Prostate gland (tissue), 2 donors: ENCODE results near the gene KDM4B. TPM values are rescaled to one million over a fixed set of nuclear protein-coding genes. Genes with fewer than 3 reads are reported as not detected.

Source experiments
- DNase-seq: peaks from one replicate; pipeline ENCODE4 v3.0.0-alpha.2; 2019; ENCODE audit warnings: low spot score
- H3K27ac ChIP-seq, 2 donors: fragments of 200-600 bp; sonication (generic); 2 replicates each; pipeline ENCODE4 v1.5.1; 2017 to 2019
- H3K27me3 ChIP-seq: fragments of 200-600 bp; sonication (generic); replicated peaks from 2 replicates; pipeline ENCODE4 v1.5.1; 2019; ENCODE audit not compliant: insufficient read depth
- H3K36me3 ChIP-seq, 2 donors: fragments of 200-600 bp; sonication (generic); 1 replicate in 1 of 2; 2 replicates in 1 of 2; pipeline versions ENCODE4 v1.5.1 to v1.8.1; 2017 to 2019
- H3K4me1 ChIP-seq: fragments of 200-600 bp; sonication (generic); replicated peaks from 2 replicates; pipeline ENCODE4 v1.5.1; 2019
- H3K4me3 ChIP-seq, 2 donors: fragments of 200-600 bp; sonication (generic); 2 replicates each; pipeline ENCODE4 v1.5.1; 2017 to 2019
- H3K9me3 ChIP-seq: fragments of 200-600 bp; sonication (generic); 2 replicates; pipeline ENCODE4 v1.5.1; 2017
- CTCF ChIP-seq, 4 experiments: fragments of 200-600 bp in 2 of 4; fragments of 450-650 bp in 2 of 4; sonication (generic) in 2 of 4; IDR thresholded peaks; 1 replicate in 3 of 4; 2 replicates in 1 of 4; pipeline ENCODE4 v1.5.1; 2016 to 2019; ENCODE audit warnings: antibody characterized with exemption in 4 of 4, mild to moderate bottlenecking in 2 of 4, moderate library complexity in 2 of 4
- POLR2A ChIP-seq: fragments of 450-650 bp; IDR thresholded peaks from one replicate; pipeline ENCODE4 v1.6.1; 2016; ENCODE audit warnings: antibody characterized with exemption, mild to moderate bottlenecking
- POLR2AphosphoS5 ChIP-seq: sonication (generic); formaldehyde crosslinking; IDR thresholded peaks from one replicate; pipeline ENCODE4 v1.6.1; 2017; ENCODE audit warnings: antibody characterized with exemption
- WGBS: methylation state at CpG from one replicate; pipeline ENCODE4 v1.1.5; 2018; 5-methylcytosine and 5-hydroxymethylcytosine counted together
- intact Hi-C: fragments of 100-400 bp; cut with DNase I; formaldehyde crosslinking; loops from one replicate; pipeline ENCODE4 v1.14.2; 2022
- total RNA-seq, 2 donors: library from RNA; depleted of rRNA; stranded (reverse); fragments of >200 nt; gene quantifications; one replicate each; pipeline ENCODE4 v1.1.0, GENCODE V29; 2016

The KDM4B gene
- total RNA-seq = 100 to 1,000 TPM in 1 of 2 donors, 10 to 100 TPM in 1; 74.6 to 136 TPM

- under 1% methylated on average over 41 of the region's 96 CpGs for WGBS
- Histone ChIP-seq H3K9me3 (no peaks in the 10 kb centered on the region), H3K27ac (peak within 1 kb of the TSS; percentile 90 to 92), H3K36me3 (no peaks in the 10 kb centered on the region), H3K4me3 (peak within 1 kb of the TSS; percentile 67 to 76), H3K4me1 (peaks cover 19% of the 10 kb centered on the region), H3K27me3 (no peaks in the 10 kb centered on the region)
- TF ChIP-seq POLR2AphosphoS5 = peak; percentile 97
- TF ChIP-seq CTCF (IDR thresholded peaks at IDR 0.05) = peak in 1 of 4 experiments; percentile 10
- TF ChIP-seq POLR2A = peak; percentile 95
- peak; percentile 99 for DNase-seq
- intact Hi-C loops = loop anchor here (5.0 kb wide), 1 partner anchor 96 kb away; no protein-coding TSS in a partner anchor
Observed at GRCh38 chr19:4968462-4969291, at the start of gene KDM4B. TSS of gene KDM4B (plus strand) at chr19:4969113. CDS start at chr19:5032891, 63,778 bp downstream.

- H3K36me3 ChIP-seq = no peaks in the 10 kb centered on the region
- TF ChIP-seq POLR2AphosphoS5 = no peak
- TF ChIP-seq CTCF (IDR thresholded peaks at IDR 0.05) = no peak
- TF ChIP-seq POLR2A = no peak
- H3K27ac ChIP-seq = no peak overlapping the region
- no peaks in the 10 kb centered on the region for H3K4me1 ChIP-seq
- DNase-seq = no peak
- H3K9me3 ChIP-seq = no peaks in the 10 kb centered on the region
- no peaks in the 10 kb centered on the region for H3K27me3 ChIP-seq
- H3K4me3 ChIP-seq = no peak overlapping the region
- intact Hi-C loops = no loop called here
- 85% methylated on average over 22 of the region's 22 CpGs for WGBS
Observed at GRCh38 chr19:4922530-4923275, 46.2 kb upstream of the KDM4B start.

DNA sequence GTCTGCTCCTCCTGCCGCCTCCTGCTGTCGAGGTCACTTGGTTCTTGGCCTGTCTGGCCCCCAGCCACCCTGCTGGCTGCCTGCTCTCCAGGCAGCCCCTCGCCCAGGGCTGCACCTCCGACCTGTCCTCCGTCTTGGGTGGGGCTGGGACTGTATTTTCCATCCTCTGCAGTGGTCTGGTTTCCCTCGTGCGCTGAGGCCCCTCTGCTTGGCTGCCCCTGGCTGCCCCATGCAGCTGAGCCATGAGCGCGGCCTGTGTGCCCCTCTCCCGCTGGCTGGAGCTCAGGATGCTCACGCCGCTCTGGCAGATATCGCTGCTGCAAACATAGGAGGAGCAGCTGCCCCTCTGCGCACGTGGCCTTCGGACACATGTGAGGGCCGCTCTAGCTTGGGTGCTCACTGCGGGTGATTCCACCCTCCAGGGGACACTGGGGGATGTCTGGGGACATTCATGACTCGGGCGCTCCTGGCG is 45.6 kb upstream of the KDM4B start:
- TF ChIP-seq POLR2A (no peak), CTCF (IDR thresholded peaks at IDR 0.05) (no peak), POLR2AphosphoS5 (no peak)
- Histone ChIP-seq H3K36me3 (no peaks in the 10 kb centered on the region), H3K4me1 (no peaks in the 10 kb centered on the region), H3K27me3 (no peaks in the 10 kb centered on the region), H3K4me3 (no peak overlapping the region), H3K27ac (no peak overlapping the region), H3K9me3 (no peaks in the 10 kb centered on the region)
- intact Hi-C loops = no loop called here
- WGBS = 80% methylated on average over 20 of the region's 21 CpGs
- DNase-seq = no peak

GRCh38 chr19:4929186-4929585 is 39.7 kb upstream of the KDM4B start:
- Histone ChIP-seq H3K27me3 (no peaks in the 10 kb centered on the region), H3K27ac (no peak overlapping the region), H3K36me3 (no peaks in the 10 kb centered on the region), H3K9me3 (no peaks in the 10 kb centered on the region), H3K4me1 (peaks cover 7% of the 10 kb centered on the region), H3K4me3 (no peak overlapping the region)
- 92% methylated on average over 22 of the region's 22 CpGs for WGBS
- DNase-seq = no peak
- intact Hi-C loops = no loop called here
- no peak for TF ChIP-seq POLR2AphosphoS5
- no peak for TF ChIP-seq POLR2A
- no peak for TF ChIP-seq CTCF (IDR thresholded peaks at IDR 0.05)
